NOMO-1 treated with dmso at 0.1 percent for 144 hours (cell line): ENCODE results near the gene TFEC.
"Not testable (repeated sequence)": the region's sequence is repeated elsewhere in the genome, so short reads cannot be mapped to it uniquely, and the experiment has no call there.

Experiments used
- DNase-seq: peaks from one replicate; lab custom pipeline; 2025; ENCODE audit not compliant: unreplicated experiment; lab: John Stamatoyannopoulos, UW

Gene TFEC

DNA sequence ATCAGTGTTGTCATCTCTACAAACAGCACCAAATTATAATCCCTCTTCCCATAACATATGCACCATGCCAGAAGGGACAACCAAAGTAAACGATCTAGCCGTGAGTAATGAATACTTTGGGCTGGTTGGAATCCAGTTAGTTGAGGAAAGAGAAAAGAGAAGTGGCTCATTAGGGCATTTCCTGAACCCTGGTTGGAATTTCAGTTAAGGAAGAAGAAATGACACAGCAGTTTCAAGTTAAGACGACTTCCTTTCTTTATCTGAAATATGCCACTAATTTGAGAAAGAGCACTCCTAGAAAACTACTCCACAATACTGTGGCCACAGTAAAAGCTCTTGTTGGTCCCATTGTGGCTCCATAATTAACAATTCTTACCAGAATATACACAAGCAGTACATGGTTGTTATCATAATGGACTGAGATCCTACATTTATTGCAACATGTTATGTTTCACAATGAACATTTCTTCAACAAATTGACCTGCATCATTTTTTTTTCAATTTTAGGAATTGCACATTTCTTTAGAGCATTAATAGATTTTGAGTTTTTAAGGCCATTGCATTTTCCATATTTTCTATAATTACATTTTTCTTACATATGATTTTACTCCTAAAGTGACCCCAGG lies at the start of gene TFEC:
TSS of gene TFEC (minus strand) at position 113 of the 626 bp plus-strand sequence. CDS start 46,322 bp downstream, outside the sequence.
- DNase-seq, result no peak

DNA sequence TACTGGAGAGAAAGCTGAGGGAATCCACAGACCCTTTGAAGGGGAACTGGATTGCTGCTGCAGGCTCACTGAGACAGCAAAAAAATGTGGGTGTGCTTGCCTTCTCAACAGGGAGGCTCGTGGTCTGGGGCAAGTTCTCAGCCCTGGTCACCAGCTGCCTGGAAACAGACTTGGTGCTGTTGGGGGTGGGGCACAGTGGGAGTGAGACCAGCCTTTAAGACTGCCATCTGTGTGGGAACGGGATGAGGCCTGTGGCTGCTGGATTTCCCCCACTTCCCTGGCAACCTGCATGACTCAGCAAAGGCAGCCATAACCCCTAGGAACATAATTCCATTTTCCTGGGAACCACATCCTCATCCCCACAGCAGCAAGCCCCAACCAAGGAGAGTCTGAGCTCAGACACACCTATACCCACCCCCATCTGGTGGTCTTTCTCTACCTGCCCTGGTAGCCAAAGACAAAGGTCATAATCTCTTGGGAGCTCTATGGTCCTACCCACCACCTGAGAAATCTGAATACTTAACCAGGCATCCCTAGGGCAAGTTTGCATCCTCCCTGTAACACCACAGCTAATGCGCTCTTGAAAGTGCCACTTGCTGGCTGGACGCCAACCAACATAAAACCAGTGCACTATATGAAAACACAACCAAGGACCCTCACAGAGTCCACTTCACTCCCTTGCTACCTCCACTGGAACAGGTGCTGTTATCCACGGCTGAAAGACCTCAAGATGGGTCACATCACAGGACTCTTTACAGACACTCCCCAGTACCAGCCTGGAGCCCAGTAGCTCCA lies 45.0 kb upstream of the TFEC start:
- DNase-seq, result no peak

GRCh38 chr7:116071629-116072028 lies 41.1 kb upstream of the TFEC start:
- no peak for DNase-seq

- DNase-seq, result no peak
Observed at GRCh38 chr7:116064179-116064578, 33.6 kb upstream of the TFEC start.

DNA sequence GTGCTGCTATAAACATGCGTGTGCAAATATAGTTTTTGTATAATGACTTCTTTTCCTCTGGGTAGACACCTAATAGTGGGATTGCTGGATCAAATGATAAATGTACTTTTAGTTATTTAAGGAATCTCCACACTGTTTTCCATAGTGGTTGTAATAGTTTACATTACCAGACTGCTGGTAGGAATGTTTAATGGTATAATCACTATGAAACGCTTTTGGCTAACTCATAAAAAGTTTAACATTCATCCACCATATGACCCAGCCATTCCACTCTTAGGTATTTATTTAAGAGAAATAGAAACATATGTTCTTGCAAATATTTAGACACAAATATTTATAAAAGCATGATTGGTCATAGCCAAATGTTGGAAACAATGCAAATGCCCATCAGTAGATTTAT lies 32.1 kb upstream of the TFEC start:
- DNase-seq, result no peak

DNA sequence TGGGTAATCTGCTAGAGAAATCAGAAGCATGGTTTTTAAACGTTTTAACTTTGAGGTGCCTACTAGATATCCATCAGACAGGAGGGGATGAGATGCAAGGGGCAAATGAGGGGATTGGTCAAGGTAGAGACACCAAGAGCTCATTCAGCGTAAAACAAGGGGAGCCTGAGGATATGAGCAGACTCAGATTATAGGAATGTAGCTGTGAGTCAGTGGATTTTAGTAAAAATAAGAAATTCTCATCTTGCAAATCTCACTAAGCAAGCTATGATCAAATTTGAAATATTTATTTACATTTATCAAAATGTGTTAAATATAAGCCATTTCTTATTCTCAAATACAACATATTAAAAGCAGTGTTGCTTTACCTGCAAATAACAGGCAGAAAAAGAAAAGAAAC lies 21.4 kb upstream of the TFEC start:
- DNase-seq, result no peak

DNA sequence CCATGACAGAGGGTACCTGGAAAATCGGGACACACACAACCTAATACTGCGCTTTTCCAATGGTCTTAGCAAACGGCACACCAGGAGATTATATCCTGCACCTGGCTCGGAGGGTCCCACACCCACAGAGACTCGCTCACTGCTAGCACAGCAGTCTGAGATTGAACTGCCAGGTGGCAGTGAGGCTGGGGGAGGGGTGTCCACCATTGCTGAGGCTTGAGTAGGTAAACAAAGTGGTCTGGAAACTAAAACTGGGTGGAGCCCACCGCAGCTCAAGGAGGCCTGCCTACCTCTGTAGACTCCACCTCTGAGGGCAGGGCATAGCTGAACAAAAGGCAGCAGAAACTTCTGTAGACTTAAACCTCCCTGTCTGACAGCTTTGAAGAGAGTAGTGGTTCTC lies 16.7 kb upstream of the TFEC start:
- DNase-seq, result not testable (repeated sequence)

GRCh38 chr7:116045532-116045931 lies 15.0 kb upstream of the TFEC start:
- DNase-seq, result no peak

DNA sequence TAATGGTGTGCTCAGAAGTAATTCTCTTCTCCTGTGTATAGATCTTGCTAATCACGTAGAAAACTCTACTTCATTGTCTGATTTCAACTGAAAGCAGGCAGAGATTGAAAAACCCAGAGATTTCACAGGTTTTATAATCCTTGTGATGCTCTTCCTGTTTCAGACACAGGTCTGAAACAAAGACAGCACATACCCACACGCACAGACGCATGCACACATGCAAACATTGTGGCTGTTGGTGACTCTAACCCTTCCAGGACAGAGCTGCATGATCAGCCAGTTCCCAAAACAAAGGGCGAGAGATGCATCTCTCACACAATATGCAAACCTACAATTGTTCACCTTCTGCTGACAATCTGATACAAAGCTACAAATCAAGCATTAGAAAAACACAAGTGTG lies 11.1 kb upstream of the TFEC start:
- no peak for DNase-seq

DNA sequence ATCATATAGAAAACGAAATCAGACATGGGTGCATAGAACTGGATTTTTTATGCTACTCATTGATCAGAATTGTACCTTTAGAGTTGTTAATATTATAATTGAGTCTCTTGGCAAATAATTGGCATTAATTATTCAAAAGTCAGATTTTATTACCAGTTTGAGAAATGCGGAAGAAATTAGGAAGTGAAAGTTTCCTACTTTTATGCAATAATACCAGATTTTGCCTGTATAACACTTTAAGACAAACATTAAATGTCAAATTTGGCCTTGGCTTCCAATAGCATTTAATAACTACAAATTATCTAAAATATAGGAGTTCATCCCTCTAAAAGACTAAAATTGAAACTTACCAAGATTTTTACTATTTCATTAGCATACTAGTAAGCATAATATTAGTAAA lies 6.8 kb upstream of the TFEC start:
- no peak for DNase-seq

DNA sequence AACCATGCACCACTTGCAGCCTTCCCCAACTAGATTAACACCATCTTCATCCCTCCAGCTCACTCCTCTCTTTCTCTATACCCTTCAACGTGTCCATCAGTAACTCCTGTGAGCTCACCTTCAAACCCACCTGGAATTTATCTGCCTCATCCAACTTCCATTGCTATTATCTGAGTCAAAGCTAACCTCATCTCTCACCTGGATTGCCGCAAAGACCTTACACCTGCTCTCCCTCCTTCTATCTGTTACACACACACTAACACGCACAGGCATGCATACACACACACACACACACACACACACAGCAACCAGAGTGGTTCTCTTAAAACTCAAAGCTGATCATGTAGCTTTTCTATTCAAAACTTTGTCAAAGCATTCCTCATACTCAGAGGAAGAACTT lies 3.8 kb upstream of the TFEC start:
- DNase-seq, result no peak

DNA sequence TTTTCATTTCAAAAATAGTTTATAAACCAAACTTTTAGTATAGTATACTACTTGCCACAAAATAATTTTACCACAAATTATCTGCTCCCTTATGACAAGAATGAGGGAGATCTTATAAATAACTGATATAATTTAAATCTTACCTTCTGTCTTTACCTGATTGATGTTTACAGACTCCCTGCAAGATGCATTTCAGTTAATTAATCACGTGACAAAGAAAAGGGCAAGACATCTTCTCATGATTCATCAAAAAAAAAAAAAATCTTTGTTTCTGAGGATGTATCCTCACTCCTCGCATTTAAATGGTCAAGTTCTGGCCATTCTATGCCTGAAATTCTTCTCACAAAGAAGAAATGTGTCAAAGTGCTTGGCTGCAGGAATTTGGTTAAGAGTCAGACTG lies 2.3 kb upstream of the TFEC start:
- no peak for DNase-seq

GRCh38 chr7:116028787-116029186 lies 1.8 kb downstream of the TFEC start:
- DNase-seq, result no peak

DNA sequence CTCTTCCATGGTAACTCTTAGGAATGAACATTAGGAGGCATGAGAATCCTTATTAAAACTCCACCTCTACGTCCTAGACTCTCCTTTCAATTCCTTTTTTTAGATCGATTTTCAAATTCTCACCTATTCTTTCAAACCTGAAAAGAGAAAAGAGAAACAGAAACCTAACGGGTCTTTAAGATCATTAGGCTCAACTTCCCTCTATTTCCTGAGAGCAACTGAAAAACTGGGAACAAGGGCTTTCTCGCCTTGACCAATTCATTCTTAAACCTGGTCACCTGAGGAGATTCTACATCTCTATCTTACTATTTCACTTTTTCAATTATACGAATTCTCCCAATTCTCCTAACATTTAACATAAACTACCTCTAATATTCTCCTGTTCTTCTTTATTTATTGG lies 2.8 kb downstream of the TFEC start:
- no peak for DNase-seq

GRCh38 chr7:116024826-116025809 lies 5.4 kb downstream of the TFEC start:
- no peak for DNase-seq

DNA sequence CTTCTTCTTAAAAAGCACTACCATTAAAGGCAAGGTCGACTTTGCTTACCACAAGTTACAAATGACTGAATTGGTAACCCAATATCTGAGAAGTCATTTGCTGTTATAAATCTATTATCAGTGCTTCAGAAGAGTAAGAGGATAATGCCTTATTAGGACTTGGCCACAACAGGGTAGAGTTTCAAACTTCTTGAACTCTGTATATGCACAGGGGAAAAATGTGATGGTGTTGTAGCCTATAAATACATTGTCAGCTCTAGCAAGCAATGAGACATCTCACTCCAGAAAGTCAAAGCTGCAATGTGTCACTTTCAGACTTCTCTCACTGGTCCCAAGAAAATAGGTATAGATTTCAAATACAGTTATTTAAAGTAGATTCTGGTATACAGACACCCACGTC lies 9.3 kb downstream of the TFEC start:
- no peak for DNase-seq

DNA sequence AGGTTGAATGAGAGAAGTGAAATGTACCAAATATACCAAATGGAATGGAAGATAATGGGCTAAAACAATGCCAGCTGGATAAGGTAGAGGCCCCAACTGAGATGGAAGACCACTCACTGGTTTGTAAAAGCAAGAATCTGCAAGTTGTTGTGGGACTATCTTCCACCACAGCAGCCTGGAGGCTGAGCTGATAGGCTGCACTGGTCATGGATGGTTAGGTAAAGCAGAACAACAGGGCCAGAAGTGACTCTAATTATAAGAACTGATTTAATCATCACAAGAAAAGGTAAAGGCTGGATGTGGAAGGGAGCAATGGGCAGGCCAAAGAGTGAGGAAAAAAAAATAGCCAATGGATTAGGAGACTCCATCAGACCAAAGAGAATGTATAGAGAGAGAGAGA lies 11.8 kb downstream of the TFEC start:
- no peak for DNase-seq

GRCh38 chr7:116013675-116014074 lies 16.9 kb downstream of the TFEC start:
- no peak for DNase-seq

DNA sequence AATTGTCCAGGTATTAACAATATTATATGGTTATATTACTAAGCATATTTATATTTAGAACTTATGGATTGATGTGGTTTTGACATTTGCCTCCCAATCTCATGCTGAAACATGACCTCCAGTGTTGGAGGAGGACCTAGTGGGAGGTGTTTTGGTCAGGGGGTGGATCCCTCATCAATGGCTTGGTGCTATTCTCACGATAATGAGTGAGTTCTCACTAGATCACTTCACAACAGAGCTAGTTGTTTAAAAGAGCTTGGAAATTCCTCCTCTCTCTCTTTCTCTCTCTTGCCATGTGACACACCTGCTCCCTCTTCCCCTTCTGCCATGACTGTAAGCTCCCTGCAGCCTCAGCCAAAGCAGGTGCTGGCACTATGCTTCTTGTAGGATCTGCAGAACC lies 19.0 kb downstream of the TFEC start:
- no peak for DNase-seq

DNA sequence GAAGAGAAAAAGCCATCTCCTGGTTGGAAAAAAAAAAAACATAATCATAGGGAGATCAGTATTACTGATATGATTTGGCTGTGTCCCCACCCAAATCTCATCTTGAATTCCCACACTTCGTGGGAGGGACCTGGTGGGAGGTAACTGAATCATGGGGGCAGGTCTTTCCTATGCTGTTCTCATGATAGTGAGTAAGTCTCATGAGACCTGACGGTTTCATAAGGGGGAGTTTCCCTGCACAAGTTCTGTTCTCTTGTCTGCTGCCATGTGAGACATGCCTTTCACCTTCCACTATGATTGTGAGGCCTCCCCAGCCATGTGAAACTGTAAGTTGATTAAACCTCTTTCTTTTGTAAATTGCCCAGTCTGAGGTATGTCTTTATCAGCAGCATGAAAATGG lies 25.8 kb downstream of the TFEC start:
- not testable (repeated sequence) for DNase-seq

GRCh38 chr7:115997221-115997620 lies 33.3 kb downstream of the TFEC start:
- no peak for DNase-seq

- DNase-seq, result no peak
Observed at GRCh38 chr7:115995701-115996100, 34.9 kb downstream of the TFEC start.
